Dermis lymphatic vessel endothelial cell (primary cell): Measurements from ENCODE around the gene CEBPB. TPM values are rescaled to one million over a fixed set of nuclear protein-coding genes. Genes with fewer than 3 reads are reported as not detected.

Experiments
- total RNA-seq: library from RNA; depleted of rRNA; stranded (reverse); fragments of >200 nt; gene quantifications from 2 replicates; pipeline ENCODE4 v1.2.1, GENCODE V29; 2014

The CEBPB gene
- total RNA-seq: 13.3 and 24.2 TPM in 2 replicates

DNA sequence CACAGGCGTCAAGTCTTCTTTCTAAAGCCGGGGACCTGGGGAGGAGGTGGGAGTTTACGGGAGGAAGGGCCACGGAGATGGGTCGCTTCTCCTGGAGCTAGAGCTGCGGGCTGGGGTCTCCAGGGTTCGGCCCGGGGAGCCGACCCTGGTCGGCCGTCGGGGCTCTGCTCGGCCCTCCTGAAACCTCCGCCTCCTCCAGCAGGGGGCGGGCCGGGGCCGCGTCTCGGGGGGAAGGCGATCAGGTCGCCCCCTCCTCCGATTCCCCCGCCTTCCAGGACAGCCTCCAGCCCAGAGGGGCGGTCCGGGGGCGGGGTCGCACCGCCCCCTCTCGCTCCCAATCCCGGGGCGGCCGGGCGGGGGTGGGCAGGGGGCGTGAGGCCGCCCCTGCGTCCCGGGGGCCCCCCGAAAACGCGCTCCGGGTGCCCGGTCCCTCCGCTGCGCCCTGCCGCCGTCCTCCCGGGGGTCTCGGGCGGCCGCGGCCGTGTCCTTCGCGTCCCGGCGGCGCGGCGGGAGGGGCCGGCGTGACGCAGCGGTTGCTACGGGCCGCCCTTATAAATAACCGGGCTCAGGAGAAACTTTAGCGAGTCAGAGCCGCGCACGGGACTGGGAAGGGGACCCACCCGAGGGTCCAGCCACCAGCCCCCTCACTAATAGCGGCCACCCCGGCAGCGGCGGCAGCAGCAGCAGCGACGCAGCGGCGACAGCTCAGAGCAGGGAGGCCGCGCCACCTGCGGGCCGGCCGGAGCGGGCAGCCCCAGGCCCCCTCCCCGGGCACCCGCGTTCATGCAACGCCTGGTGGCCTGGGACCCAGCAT lies at the start of gene CEBPB:
Gene CEBPB, plus strand, starts transcription at position 580 of the 814 bp plus-strand sequence. Its CDS starts 204 bp downstream, at position 784.

DNA sequence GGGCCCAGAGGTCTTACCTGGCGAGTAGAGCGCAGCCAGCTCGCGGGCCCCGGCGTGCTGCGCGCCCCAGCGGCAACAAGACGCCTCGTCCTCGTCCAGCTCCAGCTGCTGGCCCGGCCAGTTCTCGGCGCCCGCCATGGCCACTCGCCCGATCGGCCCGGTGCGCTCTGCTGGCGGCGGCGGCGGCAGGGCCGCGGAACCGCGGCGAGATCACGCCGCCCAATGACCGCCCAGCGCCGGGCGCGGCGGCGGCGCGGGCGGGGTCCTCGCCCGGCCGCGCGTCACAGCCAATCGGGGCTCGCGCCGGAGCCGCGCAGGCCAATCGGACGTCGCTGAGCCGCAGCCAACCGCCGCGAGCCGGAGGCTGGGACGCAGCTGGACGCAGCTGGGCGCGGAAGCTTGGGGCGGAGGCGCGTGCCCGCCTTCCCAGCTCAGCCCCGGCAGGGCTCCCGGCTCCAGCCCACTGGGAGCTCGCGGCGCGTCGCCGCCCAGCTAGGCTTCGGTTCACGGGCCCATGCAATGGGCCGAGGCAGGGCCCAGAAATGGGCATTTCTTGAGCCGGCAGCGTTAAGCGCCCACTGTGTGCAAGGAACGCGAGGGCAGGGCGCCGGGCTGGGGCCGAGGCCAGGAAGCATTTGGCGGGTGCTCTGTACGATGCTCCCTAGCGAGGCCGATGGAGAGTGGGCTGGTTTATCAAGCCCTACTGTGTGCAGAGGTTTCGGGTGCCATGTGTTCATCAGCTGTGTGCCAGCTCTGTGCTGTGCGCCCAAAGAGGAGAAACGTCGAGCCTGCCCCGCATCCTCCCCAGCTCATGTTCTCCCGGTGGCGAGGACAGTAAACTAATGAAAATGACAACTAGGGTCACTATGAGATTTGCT lies 36.9 kb upstream of the CEBPB start, which contains the start of gene PEDS1:
Gene PEDS1, minus strand, starts transcription at position 224 of the 878 bp plus-strand sequence. Its CDS starts 86 bp downstream, at position 138.

Other genes with a start within 250 kb of the CEBPB start
- 2.0 TPM in 2 replicates for gene SNAI1, start 207.8 kb upstream of the CEBPB start, total RNA-seq
- 29.0 and 42.9 TPM in 2 replicates for gene UBE2V1, start 77.7 kb upstream of the CEBPB start, total RNA-seq
- gene PEDS1, start 37.1 kb upstream of the CEBPB start, total RNA-seq: 9.2 and 10.2 TPM in 2 replicates